H7 (cell line): ENCODE measurements around the gene KL. TPM values are rescaled to one million over a fixed set of nuclear protein-coding genes. Genes with fewer than 3 reads are reported as not detected.

Source experiments
- DNase-seq: peaks from one replicate; pipeline ENCODE4 v3.0.0; 2012
- H3K27me3 ChIP-seq: 2 replicates; pipeline ENCODE4 v1.6.0; 2011; ENCODE audit warnings: mild to moderate bottlenecking, low read length; ENCODE audit not compliant: control insufficient read depth, insufficient read depth
- H3K36me3 ChIP-seq: replicated peaks from 2 replicates; pipeline ENCODE4 v1.5.1; 2011; ENCODE audit warnings: low read length; ENCODE audit not compliant: control insufficient read depth, insufficient read depth
- H3K4me3 ChIP-seq: 2 replicates; pipeline ENCODE4 v1.5.1; 2011; ENCODE audit warnings: low read depth, mild to moderate bottlenecking, control low read depth, low read length, moderate library complexity; ENCODE audit not compliant: insufficient read depth
- total RNA-seq: library from RNA; depleted of rRNA; stranded (reverse); fragments of >200 nt; shearing (Covaris generic); gene quantifications from 2 replicates; pipeline ENCODE4 v1.2.3, GENCODE V29; 2014

Gene KL
- total RNA-seq, 1 experiment from 2014 or later = not detected

- DNase-seq = peak; percentile 47
- H3K27me3 ChIP-seq = peaks cover 42% of the 10 kb centered on the region
- peak overlapping the region; percentile 34; the same call in 1 of the 2 replicates for H3K4me3 ChIP-seq
- H3K36me3 ChIP-seq = no peaks in the 10 kb centered on the region
Measured at GRCh38 chr13:33015241-33015668, 968 bp upstream of the KL start.

- DNase-seq = peak; percentile 62
- peak overlapping the region; percentile 34 for H3K4me3 ChIP-seq
- H3K27me3 ChIP-seq = peaks cover 42% of the 10 kb centered on the region
- H3K36me3 ChIP-seq = no peaks in the 10 kb centered on the region
Measured at GRCh38 chr13:33015791-33016323, 366 bp upstream of the KL start.

GRCh38 chr13:33017323-33017929 lies 1.2 kb downstream of the KL start:
- H3K27me3 ChIP-seq = peaks cover 42% of the 10 kb centered on the region
- H3K4me3 ChIP-seq = peak overlapping the region; percentile 53
- DNase-seq = peak; percentile 73
- no peaks in the 10 kb centered on the region for H3K36me3 ChIP-seq

- H3K4me3 ChIP-seq = no peak overlapping the region
- DNase-seq = no peak
- peaks cover 40% of the 10 kb centered on the region for H3K27me3 ChIP-seq
- no peaks in the 10 kb centered on the region for H3K36me3 ChIP-seq
Measured at GRCh38 chr13:33018886-33019285, 2.7 kb downstream of the KL start.

- DNase-seq = no peak
- H3K27me3 ChIP-seq = peaks cover 5% of the 10 kb centered on the region
- H3K36me3 ChIP-seq = no peaks in the 10 kb centered on the region
- H3K4me3 ChIP-seq = no peak overlapping the region
Measured at GRCh38 chr13:33022986-33023385, 6.8 kb downstream of the KL start.

GRCh38 chr13:33025220-33025744 lies 9.1 kb downstream of the KL start:
- peak; percentile 41 for DNase-seq
- H3K4me3 ChIP-seq = no peak overlapping the region
- no peaks in the 10 kb centered on the region; the same call in none of the 2 replicates for H3K27me3 ChIP-seq
- no peaks in the 10 kb centered on the region for H3K36me3 ChIP-seq

GRCh38 chr13:33026489-33027152 lies 10.4 kb downstream of the KL start:
- H3K27me3 ChIP-seq = no peaks in the 10 kb centered on the region
- no peak for DNase-seq
- H3K36me3 ChIP-seq = no peaks in the 10 kb centered on the region
- H3K4me3 ChIP-seq = no peak overlapping the region

- Histone ChIP-seq H3K4me3 (no peak overlapping the region), H3K27me3 (no peaks in the 10 kb centered on the region), H3K36me3 (no peaks in the 10 kb centered on the region)
- DNase-seq = no peak
Measured at GRCh38 chr13:33028620-33029019, 12.4 kb downstream of the KL start.

- no peak for DNase-seq
- Histone ChIP-seq H3K36me3 (no peaks in the 10 kb centered on the region), H3K27me3 (no peaks in the 10 kb centered on the region), H3K4me3 (no peak overlapping the region)
Measured at GRCh38 chr13:33031277-33031676, 15.1 kb downstream of the KL start.

- Histone ChIP-seq H3K27me3 (no peaks in the 10 kb centered on the region), H3K4me3 (no peak overlapping the region), H3K36me3 (no peaks in the 10 kb centered on the region)
- DNase-seq = no peak
Measured at GRCh38 chr13:33032037-33032625, 15.9 kb downstream of the KL start.

GRCh38 chr13:33033051-33033812 lies 17.0 kb downstream of the KL start:
- no peaks in the 10 kb centered on the region for H3K36me3 ChIP-seq
- no peak overlapping the region for H3K4me3 ChIP-seq
- no peaks in the 10 kb centered on the region for H3K27me3 ChIP-seq
- no peak for DNase-seq

GRCh38 chr13:33033986-33034385 lies 17.8 kb downstream of the KL start:
- no peak overlapping the region for H3K4me3 ChIP-seq
- no peak for DNase-seq
- no peaks in the 10 kb centered on the region for H3K27me3 ChIP-seq
- no peaks in the 10 kb centered on the region for H3K36me3 ChIP-seq

- Histone ChIP-seq H3K36me3 (no peaks in the 10 kb centered on the region), H3K27me3 (no peaks in the 10 kb centered on the region), H3K4me3 (no peak overlapping the region)
- no peak for DNase-seq
Measured at GRCh38 chr13:33034882-33035520, 18.8 kb downstream of the KL start.

GRCh38 chr13:33037673-33038072 lies 21.4 kb downstream of the KL start:
- Histone ChIP-seq H3K27me3 (no peaks in the 10 kb centered on the region), H3K4me3 (no peak overlapping the region), H3K36me3 (no peaks in the 10 kb centered on the region)
- DNase-seq = no peak
